Forelimb muscle (tissue), 1 donor: ENCODE data around the gene PRR18. TPM values are rescaled to one million over a fixed set of nuclear protein-coding genes. Genes with fewer than 3 reads are reported as not detected.

Experiments
- DNase-seq: peaks from one replicate; pipeline ENCODE4 v3.0.0-alpha.2; 2013; ENCODE audit warnings: low read depth
- polyA plus RNA-seq: library from polyadenylated mRNA; unstranded; fragments of 120-200 nt; gene quantifications from one replicate; pipeline ENCODE4 v1.2.1, GENCODE V29; 2013; ENCODE audit not compliant: insufficient read length

Gene PRR18
- polyA plus RNA-seq, 1 donor, result 1.1 TPM

GRCh38 chr6:166306378-166307081 lies 1.7 kb downstream of the PRR18 start:
- no peak for DNase-seq

DNA sequence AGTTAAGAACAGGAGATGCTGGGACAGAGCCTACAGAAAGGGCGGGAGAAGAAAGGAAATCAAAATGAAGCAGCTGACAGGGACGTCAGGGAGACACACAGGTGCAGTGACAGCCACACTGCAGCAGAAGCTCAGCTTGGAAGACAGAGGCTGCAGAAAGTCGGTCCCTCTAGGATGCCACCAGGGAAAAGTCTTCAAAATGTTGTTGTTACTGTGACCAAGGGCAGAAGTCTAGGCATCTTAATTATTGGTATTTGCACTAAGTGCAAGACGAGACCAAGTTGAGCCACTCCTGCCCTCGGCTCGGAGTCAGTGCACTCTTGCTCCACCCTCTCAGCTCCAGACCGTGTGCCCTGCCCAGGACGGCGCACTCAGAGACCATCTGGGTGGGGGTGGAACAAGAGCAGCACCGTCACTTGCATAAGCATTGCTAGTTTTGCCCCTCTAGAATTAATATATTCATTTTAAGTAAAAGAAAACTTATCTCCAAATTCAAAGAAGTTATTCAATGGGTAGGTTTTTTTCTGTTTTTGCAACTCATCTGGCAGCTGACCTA lies 2.6 kb downstream of the PRR18 start:
- no peak for DNase-seq

GRCh38 chr6:166304106-166304505 lies 4.1 kb downstream of the PRR18 start:
- no peak for DNase-seq

DNA sequence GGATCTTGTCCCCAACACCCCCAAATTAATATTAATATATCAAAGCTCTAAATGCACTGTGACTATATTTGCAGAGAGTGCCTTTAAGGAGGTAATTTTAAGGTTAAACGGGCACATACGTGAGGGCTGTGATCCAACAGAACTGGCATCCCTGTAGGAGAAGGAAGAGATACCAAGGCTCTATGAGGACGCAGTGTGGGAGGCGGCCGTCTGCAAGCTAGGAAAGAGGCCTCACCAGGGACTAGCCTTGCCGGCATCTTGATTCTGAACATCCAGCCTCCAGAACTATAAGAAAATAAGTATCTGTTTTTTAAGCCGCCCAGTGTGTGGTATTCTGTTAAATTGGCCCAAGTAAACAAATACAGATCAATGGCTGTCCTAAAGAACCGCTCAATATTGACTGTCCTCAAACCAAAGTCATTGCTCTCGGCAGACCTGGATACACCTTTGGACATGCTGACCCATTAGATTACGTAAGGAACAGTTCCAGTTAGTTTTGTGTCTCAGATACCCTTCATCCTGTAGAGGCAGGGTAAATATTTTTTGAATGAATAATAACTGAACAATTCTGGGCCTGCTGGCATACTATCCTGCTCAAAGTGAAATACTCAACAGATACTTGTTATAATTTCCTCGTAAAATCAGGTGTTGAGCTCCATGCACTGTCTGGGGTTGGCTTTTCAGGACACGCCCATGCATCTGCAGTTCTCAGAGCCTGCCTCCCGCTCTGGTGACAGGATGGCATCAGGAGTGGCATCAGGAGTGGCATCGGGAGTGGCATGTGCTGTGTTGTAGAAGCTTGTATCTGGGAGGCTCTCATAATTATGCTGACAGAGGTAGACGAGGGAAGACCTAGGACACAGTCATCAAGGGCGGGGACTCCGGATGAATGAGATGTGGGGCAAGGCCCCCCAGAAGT lies 6.3 kb downstream of the PRR18 start:
- no peak for DNase-seq

- no peak for DNase-seq
Observed at GRCh38 chr6:166300357-166300987, 7.7 kb downstream of the PRR18 start.

DNA sequence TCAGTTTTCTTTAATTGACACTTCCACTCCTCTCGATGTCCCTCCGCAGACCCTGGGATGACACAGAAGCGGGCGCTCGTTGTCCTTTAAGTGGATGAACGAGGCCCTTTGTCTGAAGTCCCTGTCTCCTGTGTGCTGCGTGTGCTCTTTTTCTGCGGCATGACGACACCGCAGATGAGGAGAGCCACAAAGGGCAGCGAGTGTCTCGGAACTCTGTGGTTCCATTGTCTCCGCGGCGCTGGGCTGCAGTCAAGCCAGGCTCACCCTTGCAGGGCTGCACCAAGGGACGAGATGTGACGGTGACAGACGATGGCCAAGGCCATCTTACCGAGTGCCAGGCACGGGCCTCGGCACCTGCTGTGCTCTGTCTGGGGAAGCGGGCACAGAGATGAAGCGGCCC lies 10.6 kb downstream of the PRR18 start:
- no peak for DNase-seq

DNA sequence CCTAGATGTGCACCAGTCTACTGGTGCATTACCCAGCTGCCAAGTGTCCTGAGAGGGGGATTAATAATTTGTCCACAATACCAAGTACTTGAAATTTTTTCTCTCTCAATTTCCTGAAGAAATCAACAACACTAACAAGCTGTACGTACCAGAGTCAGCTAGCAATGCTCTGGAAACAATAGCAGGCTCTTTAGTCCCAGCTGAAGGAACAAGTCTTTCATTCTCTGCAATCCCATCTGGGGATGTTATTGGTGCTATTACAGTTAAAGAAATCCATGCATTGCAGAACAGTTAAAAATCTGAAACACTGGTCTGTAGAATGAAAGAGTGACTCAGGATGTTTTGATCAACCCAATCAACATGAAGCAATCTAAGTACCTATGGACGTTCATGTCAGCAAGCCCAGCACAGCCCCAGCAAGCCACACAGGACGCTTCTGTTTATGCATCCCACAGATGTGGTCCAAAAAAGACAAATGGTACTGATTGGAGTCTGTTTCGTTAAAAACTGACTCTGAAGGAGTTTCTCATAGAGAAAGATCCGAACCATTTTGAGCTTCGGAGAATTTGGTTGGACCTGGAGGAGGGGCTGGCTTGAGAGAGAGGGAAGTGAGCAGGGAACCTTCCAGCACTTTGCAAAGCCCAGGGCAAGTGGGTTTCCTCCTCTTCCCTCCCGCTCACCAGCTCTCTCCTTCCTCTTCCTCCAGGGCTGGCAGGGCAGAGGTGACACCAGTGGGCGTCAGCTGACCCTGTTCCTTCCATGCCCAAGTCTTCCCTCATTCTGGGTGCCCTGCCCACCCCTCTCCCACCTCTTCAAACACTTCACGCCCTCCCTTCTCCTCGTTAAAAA lies 11.9 kb downstream of the PRR18 start:
- no peak for DNase-seq

- DNase-seq, result no peak
Observed at GRCh38 chr6:166293731-166294584, 14.2 kb downstream of the PRR18 start.

GRCh38 chr6:166289207-166290060 lies 18.8 kb downstream of the PRR18 start:
- DNase-seq, result no peak

GRCh38 chr6:166286839-166287271 lies 21.3 kb downstream of the PRR18 start:
- no peak for DNase-seq

- no peak for DNase-seq
Observed at GRCh38 chr6:166285233-166285632, 23.0 kb downstream of the PRR18 start.

- DNase-seq, result no peak
Observed at GRCh38 chr6:166284640-166285039, 23.6 kb downstream of the PRR18 start.

- DNase-seq, result no peak
Observed at GRCh38 chr6:166282394-166283032, 25.7 kb downstream of the PRR18 start.

DNA sequence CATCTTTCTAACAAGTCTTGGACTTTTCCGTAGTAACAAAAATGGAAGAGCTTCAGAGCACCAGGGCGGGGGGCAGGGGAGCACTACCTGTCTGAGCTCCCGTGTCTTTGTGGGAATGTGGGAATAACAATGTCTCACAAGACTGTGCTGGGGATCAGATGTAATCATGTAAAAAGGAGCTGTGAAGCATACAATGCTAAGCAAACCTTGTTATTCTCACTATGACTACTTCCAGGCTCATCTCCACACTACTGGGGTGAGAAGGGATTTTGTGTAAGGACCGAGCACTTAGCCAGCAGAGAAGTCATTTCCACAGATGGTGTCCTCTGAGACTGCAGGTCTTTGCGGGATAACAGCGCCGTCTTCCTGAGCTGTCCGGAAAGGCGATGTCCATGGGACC lies 27.1 kb downstream of the PRR18 start:
- no peak for DNase-seq

DNA sequence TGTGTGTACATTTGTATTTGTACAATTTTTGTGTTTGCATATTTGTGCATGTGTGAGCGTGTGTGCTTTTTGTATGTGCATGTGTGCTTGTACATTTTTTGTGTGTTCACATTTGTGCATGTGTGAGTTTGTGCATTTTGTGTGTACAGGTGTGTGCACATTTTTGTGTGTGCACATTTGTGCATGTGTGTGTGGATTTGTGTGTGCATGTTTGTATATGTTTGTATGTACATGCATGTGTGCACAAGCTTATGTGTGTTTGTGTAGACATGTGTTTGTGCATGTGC lies 28.9 kb downstream of the PRR18 start:
- no peak for DNase-seq

- no peak for DNase-seq
Observed at GRCh38 chr6:166278579-166279392, 29.4 kb downstream of the PRR18 start.

DNA sequence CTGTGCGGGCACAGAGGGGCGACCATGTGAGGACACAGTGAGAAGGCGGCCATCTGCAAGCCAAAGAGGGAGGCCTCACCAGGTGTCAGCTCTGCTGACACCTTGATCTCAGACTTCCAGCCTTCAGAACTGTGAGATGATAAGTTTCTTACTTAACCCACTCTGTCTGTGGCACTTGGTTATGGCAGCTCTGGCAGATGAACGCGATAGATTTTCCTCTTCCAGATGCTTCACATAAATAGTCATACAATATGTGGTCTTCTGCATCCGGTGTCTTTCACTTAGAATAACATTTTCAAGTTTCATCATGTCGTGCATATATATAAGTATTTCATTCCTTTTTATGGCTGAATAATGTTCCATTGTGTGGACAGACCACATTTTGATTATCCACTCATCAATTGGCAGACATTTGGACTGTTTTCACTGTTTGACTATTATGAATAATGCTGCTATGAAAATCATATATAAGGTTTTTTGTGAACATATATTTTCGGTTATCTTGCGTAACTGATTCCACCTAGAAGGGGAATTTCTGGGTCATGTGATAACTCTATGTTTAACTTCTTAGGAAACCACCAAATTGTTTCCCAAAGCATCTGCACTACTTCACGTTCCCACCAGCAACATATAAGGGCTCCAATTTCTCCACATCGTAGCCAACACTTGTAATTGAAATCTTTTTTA lies 30.2 kb downstream of the PRR18 start:
- no peak for DNase-seq

DNA sequence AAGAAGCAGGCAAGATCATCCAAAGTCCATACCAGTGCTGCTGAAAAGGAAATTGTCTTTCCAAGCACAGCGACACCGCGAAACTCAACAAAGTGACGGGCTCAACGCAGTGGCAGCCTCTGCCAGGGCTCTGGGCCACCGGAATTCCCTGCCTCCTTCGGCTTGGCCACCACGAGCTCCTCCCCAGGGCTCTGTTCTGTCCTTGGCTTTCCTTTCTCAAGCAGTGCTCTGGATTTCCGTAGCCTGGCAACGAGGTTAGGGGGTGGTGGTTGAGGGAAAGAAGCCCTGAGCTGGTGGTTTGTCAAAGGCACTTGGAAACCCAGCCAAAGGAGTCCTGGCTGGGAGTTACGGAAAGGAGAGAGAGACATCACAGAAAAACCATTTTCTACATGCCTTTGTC lies 31.2 kb downstream of the PRR18 start:
- no peak for DNase-seq
